Tibial artery (tissue), 4 donors: ENCODE results near the gene PDCL2.
"Not testable (repeated sequence)": the region's sequence is repeated elsewhere in the genome, so short reads cannot be mapped to it uniquely, and the experiment has no call there.

Experiments used
- DNase-seq, 2 donors: peaks; one replicate each; pipeline ENCODE4 v3.0.0-alpha.2; 2019
- H3K27ac ChIP-seq, 2 donors: fragments of 200-600 bp; sonication (generic) in 1 of 2; 1 replicate in 1 of 2; 2 replicates in 1 of 2; pipeline ENCODE4 v1.5.1; 2018 to 2019; ENCODE audit warnings: mild to moderate bottlenecking in 1 of 2
- H3K27me3 ChIP-seq, 2 donors: fragments of 200-600 bp; sonication (generic) in 1 of 2; one replicate each; pipeline versions ENCODE4 v1.5.1 to v1.6.0; 2016 to 2019
- H3K36me3 ChIP-seq, 3 donors: fragments of 200-600 bp; sonication (generic) in 2 of 3; one replicate each; pipeline ENCODE4 v1.5.1; 2016 to 2019; ENCODE audit warnings: mild to moderate bottlenecking in 2 of 3
- H3K4me1 ChIP-seq, 4 donors: fragments of 200-600 bp; sonication (generic) in 2 of 4; 1 replicate in 3 of 4; 2 replicates in 1 of 4; pipeline ENCODE4 v1.5.1; 2016 to 2019
- H3K4me3 ChIP-seq, 2 donors: fragments of 200-600 bp; sonication (generic) in 1 of 2; 1 replicate in 1 of 2; 2 replicates in 1 of 2; pipeline ENCODE4 v1.5.1; 2018 to 2019; ENCODE audit warnings: mild to moderate bottlenecking in 2 of 2
- H3K9me3 ChIP-seq, 3 donors: fragments of 200-600 bp; sonication (generic) in 1 of 3; one replicate each; pipeline ENCODE4 v1.5.1; 2016 to 2019
- intact Hi-C: fragments of 100-400 bp; cut with DNase I; formaldehyde crosslinking; loops from one replicate; pipeline ENCODE4 v1.15.0; 2023; ENCODE audit warnings: low total_unique reads
- TF ChIP-seq, protein P1 (sequence below), 2 experiments: fragments of 200-600 bp in 1 of 2; fragments of 450-650 bp in 1 of 2; IDR thresholded peaks; one replicate each; pipeline ENCODE4 v1.5.1; 2017 to 2019; ENCODE audit warnings: antibody characterized with exemption in 2 of 2, mild to moderate bottlenecking in 1 of 2, moderate library complexity in 1 of 2

The PDCL2 gene

GRCh38 chr4:55609393-55609866 lies 17.4 kb upstream of the PDCL2 start:
- TF ChIP-seq, protein P1, sequence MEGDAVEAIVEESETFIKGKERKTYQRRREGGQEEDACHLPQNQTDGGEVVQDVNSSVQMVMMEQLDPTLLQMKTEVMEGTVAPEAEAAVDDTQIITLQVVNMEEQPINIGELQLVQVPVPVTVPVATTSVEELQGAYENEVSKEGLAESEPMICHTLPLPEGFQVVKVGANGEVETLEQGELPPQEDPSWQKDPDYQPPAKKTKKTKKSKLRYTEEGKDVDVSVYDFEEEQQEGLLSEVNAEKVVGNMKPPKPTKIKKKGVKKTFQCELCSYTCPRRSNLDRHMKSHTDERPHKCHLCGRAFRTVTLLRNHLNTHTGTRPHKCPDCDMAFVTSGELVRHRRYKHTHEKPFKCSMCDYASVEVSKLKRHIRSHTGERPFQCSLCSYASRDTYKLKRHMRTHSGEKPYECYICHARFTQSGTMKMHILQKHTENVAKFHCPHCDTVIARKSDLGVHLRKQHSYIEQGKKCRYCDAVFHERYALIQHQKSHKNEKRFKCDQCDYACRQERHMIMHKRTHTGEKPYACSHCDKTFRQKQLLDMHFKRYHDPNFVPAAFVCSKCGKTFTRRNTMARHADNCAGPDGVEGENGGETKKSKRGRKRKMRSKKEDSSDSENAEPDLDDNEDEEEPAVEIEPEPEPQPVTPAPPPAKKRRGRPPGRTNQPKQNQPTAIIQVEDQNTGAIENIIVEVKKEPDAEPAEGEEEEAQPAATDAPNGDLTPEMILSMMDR (IDR thresholded peaks at IDR 0.05): no peak
- no peak for DNase-seq

DNA sequence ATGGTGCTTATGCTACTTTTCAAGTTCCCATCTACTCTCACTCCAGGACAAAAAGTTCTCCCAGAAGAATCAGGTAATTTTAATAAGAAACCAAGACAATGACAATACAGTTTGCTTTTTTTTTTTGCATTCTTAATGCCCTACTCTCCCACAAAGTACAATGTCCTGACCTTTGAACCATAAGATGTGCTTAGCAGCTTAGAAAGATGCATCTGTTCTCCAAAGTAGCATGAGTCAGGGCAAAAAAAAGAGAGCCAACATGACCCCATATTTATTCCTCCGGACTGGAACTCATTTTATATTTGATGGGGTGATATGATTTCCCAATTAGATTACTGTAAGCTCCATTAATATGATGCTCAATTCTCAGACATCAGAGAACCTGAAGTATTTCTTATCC lies 16.5 kb upstream of the PDCL2 start:
- H3K27ac ChIP-seq: no peak overlapping the region
- H3K9me3 ChIP-seq: no peaks in the 10 kb centered on the region
- DNase-seq: no peak
- TF ChIP-seq, protein P1 (IDR thresholded peaks at IDR 0.05): no peak
- H3K4me1 ChIP-seq: no peaks in the 10 kb centered on the region
- intact Hi-C loops: no loop called here
- no peaks in the 10 kb centered on the region for H3K36me3 ChIP-seq
- H3K4me3 ChIP-seq: no peak overlapping the region
- no peaks in the 10 kb centered on the region for H3K27me3 ChIP-seq

More at GRCh38 chr4:55609393-55609866, 17.4 kb upstream of the PDCL2 start:
- intact Hi-C loops: no loop called here
- no peaks in the 10 kb centered on the region for H3K9me3 ChIP-seq
- H3K4me1 ChIP-seq: no peaks in the 10 kb centered on the region
- H3K4me3 ChIP-seq: no peak overlapping the region
- H3K27me3 ChIP-seq: no peaks in the 10 kb centered on the region
- H3K36me3 ChIP-seq: no peaks in the 10 kb centered on the region
- no peak overlapping the region for H3K27ac ChIP-seq

DNA sequence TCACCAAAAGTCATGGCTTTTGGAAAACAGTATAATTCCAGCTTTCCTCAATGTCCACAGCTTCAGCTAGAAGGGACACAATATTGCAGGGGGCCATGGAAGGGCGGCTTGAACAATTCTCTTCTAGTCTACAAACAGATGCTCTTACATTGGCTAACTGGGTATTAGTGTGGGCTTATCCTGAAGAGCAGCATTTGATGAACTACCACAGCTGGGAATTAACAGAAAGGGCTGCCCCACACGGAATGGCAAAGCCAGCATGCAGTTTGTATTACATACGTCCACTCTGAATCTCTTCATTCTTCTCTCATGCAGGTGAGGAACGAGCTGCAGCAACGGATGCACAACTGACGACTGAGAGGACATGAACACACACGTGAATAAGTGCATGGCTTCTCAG lies 13.0 kb upstream of the PDCL2 start:
- Histone ChIP-seq H3K4me3 (no peak overlapping the region), H3K4me1 (no peaks in the 10 kb centered on the region), H3K36me3 (no peaks in the 10 kb centered on the region), H3K27me3 (no peaks in the 10 kb centered on the region), H3K27ac (no peak overlapping the region), H3K9me3 (no peaks in the 10 kb centered on the region)
- intact Hi-C loops: no loop called here
- TF ChIP-seq, protein P1 (IDR thresholded peaks at IDR 0.05): no peak
- no peak for DNase-seq

DNA sequence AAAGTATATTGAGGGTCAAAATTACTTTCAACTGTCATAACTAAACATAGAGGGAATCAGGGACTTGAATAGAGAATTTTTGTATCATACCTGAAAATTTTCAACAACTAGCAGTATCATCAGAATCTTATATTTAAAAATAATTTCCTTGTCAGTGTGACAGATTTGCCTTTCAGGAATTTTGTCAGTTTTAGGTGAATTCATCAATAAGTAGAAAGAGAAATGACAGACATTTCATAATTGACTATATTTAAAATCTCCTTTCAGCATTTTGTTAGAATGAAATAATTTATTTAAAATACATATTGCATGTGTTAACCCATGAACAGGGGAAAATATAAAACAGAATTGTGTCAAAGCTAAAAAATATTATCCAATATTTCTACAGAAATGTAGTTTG lies 8.6 kb upstream of the PDCL2 start:
- no peaks in the 10 kb centered on the region for H3K27me3 ChIP-seq

DNA sequence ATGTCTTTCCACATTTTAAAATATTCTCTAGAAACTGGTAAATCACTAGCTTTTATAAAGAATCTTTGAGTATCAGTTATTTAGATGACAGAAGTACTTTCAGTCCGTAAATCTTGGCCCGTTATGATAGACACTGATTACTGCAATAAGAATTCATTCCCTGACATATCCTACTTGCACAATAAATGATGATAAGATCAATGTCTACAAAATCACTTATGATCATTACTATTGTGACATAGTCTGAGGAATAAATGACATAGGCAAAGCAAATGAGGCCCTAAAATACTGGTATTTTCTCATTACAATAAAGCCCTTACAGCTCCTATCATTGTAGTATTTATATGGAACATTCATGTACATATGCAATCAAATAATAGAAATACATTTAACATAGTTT lies 6.6 kb upstream of the PDCL2 start:
- Histone ChIP-seq H3K36me3 (no peaks in the 10 kb centered on the region), H3K9me3 (no peaks in the 10 kb centered on the region), H3K4me1 (no peaks in the 10 kb centered on the region), H3K27ac (no peak overlapping the region), H3K27me3 (no peaks in the 10 kb centered on the region), H3K4me3 (no peak overlapping the region)
- intact Hi-C loops: no loop called here
- TF ChIP-seq, protein P1 (IDR thresholded peaks at IDR 0.05): no peak
- no peak for DNase-seq

More for the DNA sequence above, 8.6 kb upstream of the PDCL2 start:
- H3K36me3 ChIP-seq: no peaks in the 10 kb centered on the region
- no peak overlapping the region for H3K4me3 ChIP-seq
- H3K27ac ChIP-seq: no peak overlapping the region
- no peak for DNase-seq
- H3K4me1 ChIP-seq: no peaks in the 10 kb centered on the region
- TF ChIP-seq, protein P1 (IDR thresholded peaks at IDR 0.05): no peak
- intact Hi-C loops: no loop called here
- H3K9me3 ChIP-seq: no peaks in the 10 kb centered on the region

DNA sequence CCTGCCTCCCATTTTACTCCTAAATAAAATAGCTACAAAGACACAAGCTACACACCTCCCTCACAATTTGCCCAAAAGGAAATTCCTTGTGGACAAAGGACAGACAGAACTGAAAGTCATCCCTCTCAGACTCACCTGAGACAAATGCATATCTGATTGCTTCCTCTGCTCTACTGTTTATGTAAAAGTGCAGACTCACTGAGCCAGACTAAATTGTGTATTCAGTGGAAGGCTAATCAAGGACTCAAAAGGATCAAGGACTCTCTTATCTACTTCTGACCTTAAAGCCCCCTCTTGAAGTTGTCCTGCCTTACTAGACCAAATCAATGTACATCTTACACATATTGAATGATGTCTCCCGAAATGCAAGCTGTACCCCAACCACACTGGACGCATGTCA lies 3.9 kb downstream of the PDCL2 start:
- Histone ChIP-seq H3K27me3 (no peaks in the 10 kb centered on the region), H3K9me3 (peaks cover 0 to 7% (median 7%) of the 10 kb centered on the region in 3 donors), H3K4me3 (no peak overlapping the region), H3K36me3 (no peaks in the 10 kb centered on the region), H3K27ac (no peak overlapping the region), H3K4me1 (no peaks in the 10 kb centered on the region)
- TF ChIP-seq, protein P1 (IDR thresholded peaks at IDR 0.05): no peak
- intact Hi-C loops: no loop called here
- no peak for DNase-seq

DNA sequence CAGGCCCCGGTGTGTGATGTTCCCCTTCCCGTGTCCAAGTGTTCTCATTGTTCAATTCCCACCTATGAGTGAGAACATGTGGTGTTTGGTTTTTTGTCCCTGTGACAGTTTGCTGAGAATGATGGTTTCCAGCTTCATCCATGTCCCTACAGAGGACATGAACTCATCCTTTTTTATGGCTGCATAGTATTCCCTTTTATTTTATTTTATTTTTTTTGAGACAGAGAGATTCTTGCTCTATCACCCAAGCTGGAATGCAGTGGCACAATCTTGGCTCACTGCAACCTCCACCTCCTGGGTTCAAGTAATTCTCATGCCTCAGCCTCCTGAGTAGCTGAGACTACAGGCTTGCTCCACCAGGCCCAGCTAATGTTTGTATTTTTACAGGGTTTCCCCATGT lies 9.3 kb downstream of the PDCL2 start:
- H3K27me3 ChIP-seq, intact Hi-C loops, H3K4me3 ChIP-seq, H3K4me1 ChIP-seq, DNase-seq, H3K9me3 ChIP-seq, H3K27ac ChIP-seq, H3K36me3 ChIP-seq: not testable (repeated sequence)
